ENCODE results near the gene GLP2R. TPM values are rescaled to one million over a fixed set of nuclear protein-coding genes. Genes with fewer than 3 reads are reported as not detected.

The GLP2R gene
- total RNA-seq, 1 experiment from 2014 or later, result not detected

- CTCF ChIA-PET, result no interaction called here
- ATAC-seq, result no peak
- TF ChIP-seq MLX (CRISPR knock-in tag; IDR thresholded peaks at IDR 0.05), result no peak
- no peak for TF ChIP-seq FOXJ3 (CRISPR knock-in tag; IDR thresholded peaks at IDR 0.05; ENCODE audit: borderline replicate concordance)
- no peak for TF ChIP-seq ARID4B (CRISPR knock-in tag; IDR thresholded peaks at IDR 0.05; ENCODE audit: borderline replicate concordance)
Observed at GRCh38 chr17:9811086-9811485, 14.6 kb upstream of the GLP2R start.

GRCh38 chr17:9811537-9811936 lies 14.2 kb upstream of the GLP2R start:
- ChIA-PET CTCF (no interaction called here), POLR2A (no interaction called here)
- Mint-ChIP-seq H3K36me3 (no peaks in the 10 kb centered on the region), H3K27me3 (ENCODE audit: low read depth) (no peaks in the 10 kb centered on the region), H3K9me3 (peaks cover 10% of the 10 kb centered on the region), H3K4me1 (no peaks in the 10 kb centered on the region), H3K4me3 (no peak overlapping the region), H3K27ac (no peak overlapping the region)
- TF ChIP-seq USF1 (CRISPR knock-in tag; IDR thresholded peaks at IDR 0.05), result no peak
- TF ChIP-seq TP53 (CRISPR knock-in tag; IDR thresholded peaks at IDR 0.05), result no peak
- TF ChIP-seq IRF1 (CRISPR knock-in tag; IDR thresholded peaks at IDR 0.05), result no peak
- no peak for ATAC-seq
- no peak for DNase-seq (ENCODE audit: low spot score)

More at GRCh38 chr17:9811086-9811485, 14.6 kb upstream of the GLP2R start:
- Mint-ChIP-seq H3K9me3 (peaks cover 10% of the 10 kb centered on the region), H3K4me1 (no peaks in the 10 kb centered on the region), H3K4me3 (no peak overlapping the region), H3K36me3 (no peaks in the 10 kb centered on the region), H3K27me3 (ENCODE audit: low read depth) (no peaks in the 10 kb centered on the region), H3K27ac (no peak overlapping the region)
- no peak for DNase-seq (ENCODE audit: low spot score)
- POLR2A ChIA-PET, result no interaction called here

- Mint-ChIP-seq H3K4me3 (no peak overlapping the region), H3K27me3 (ENCODE audit: low read depth) (no peaks in the 10 kb centered on the region), H3K4me1 (no peaks in the 10 kb centered on the region), H3K9me3 (peaks cover 6% of the 10 kb centered on the region), H3K36me3 (no peaks in the 10 kb centered on the region), H3K27ac (no peak overlapping the region)
- no peak for DNase-seq (ENCODE audit: low spot score)
- no peak for ATAC-seq
- POLR2A ChIA-PET, result no interaction called here
- CTCF ChIA-PET, result interaction anchor here (0.9 kb wide), 1 partner anchor 77 kb away, joined by 3 read pairs; no protein-coding TSS in a partner anchor
- TF ChIP-seq MLX (CRISPR knock-in tag; IDR thresholded peaks at IDR 0.05), result no peak
- TF ChIP-seq NR1H2 (CRISPR knock-in tag; IDR thresholded peaks at IDR 0.05), result no peak
- no peak for TF ChIP-seq ETV6 (CRISPR knock-in tag; IDR thresholded peaks at IDR 0.05)
- TF ChIP-seq SMAD4 (CRISPR knock-in tag; IDR thresholded peaks at IDR 0.05), result no peak
- no peak for TF ChIP-seq FOXP4 (CRISPR knock-in tag; IDR thresholded peaks at IDR 0.05)
- no peak for TF ChIP-seq ZNF512 (CRISPR knock-in tag; IDR thresholded peaks at IDR 0.05; ENCODE audit: borderline replicate concordance)
- TF ChIP-seq TCF7 (CRISPR knock-in tag; IDR thresholded peaks at IDR 0.05; ENCODE audit: low read depth), result no peak
- no peak for TF ChIP-seq HMGXB4 (CRISPR knock-in tag; IDR thresholded peaks at IDR 0.05)
- TF ChIP-seq STAT6 (CRISPR knock-in tag; conservative IDR thresholded peaks at IDR 0.05; ENCODE audit: low read depth), result no peak
- no peak for TF ChIP-seq ZNF219 (CRISPR knock-in tag; IDR thresholded peaks at IDR 0.05; ENCODE audit: borderline replicate concordance)
Observed at GRCh38 chr17:9813166-9813565, 12.6 kb upstream of the GLP2R start.
